ENCODE measurements around the gene DPAGT1. TPM values are rescaled to one million over a fixed set of nuclear protein-coding genes. Genes with fewer than 3 reads are reported as not detected.
"Not testable (repeated sequence)": the region's sequence is repeated elsewhere in the genome, so short reads cannot be mapped to it uniquely, and the experiment has no call there.

The DPAGT1 gene
- total RNA-seq, 5 donors from 2014 or later (not counting 1 experiment from before 2014, with no cell fraction given), result 21.7 to 54.2 (median 43.9) TPM

DNA sequence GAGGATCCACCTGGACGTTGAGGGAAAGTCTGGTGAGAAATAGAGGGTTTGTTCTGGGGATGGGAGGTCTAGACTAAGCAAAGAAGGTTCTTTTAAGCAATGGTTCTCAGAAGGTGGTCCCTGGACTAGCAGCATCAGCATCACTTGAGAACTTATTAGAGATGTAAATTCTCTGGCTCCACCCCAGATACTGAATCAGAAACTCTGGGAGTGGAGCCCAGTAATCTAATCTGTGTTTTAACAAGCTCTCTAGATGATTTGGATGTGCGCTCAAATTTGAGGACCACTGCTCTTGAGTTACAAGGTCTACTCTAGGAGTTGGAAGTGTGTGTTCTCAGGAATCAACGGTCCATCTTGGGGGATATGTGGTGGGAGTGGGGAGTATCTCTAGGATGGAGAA lies 43.9 kb upstream of the DPAGT1 start:
- no peak for DNase-seq
- H3K4me1 Mint-ChIP-seq, result peaks cover 10 to 15% (median 13%) of the 10 kb centered on the region in 3 donors
- no peaks in the 10 kb centered on the region for H3K36me3 Mint-ChIP-seq
- ATAC-seq (replicated peaks in 1 of 4), result no peak
- H3K4me1 ChIP-seq (ENCODE audit: control insufficient read depth in 1 of 2, extremely low read depth in 1 of 2, insufficient read depth in 2 of 2, low read length in 2 of 2), result peaks cover 0 to 21% of the 10 kb centered on the region in 2 experiments
- H3K9me3 Mint-ChIP-seq, result no peaks in the 10 kb centered on the region
- H3K27me3 Mint-ChIP-seq, result peaks cover 28 to 47% of the 10 kb centered on the region in 2 donors
- no peak overlapping the region for H3K27ac ChIP-seq (ENCODE audit: low read length)
- no peak overlapping the region for H3K27ac Mint-ChIP-seq
- no peak overlapping the region for H3K4me3 Mint-ChIP-seq
- H3K9me3 ChIP-seq, result no peaks in the 10 kb centered on the region
- ChIA-PET CTCF (interaction anchor here in 1 of 2 donors (0.7 kb wide), 1 partner anchor 50 kb away, joined by 3 read pairs; no protein-coding TSS in a partner anchor), POLR2A (interaction anchor here in 1 of 2 donors (0.6 kb wide), 1 partner anchor 21 kb away, joined by 6 read pairs; no protein-coding TSS in a partner anchor)
- no peak overlapping the region for H3K4me3 ChIP-seq (ENCODE audit: control insufficient read depth in 1 of 2, extremely low read depth in 1 of 2, low read length in 1 of 2)
- H3K36me3 ChIP-seq (ENCODE audit: control insufficient read depth in 2 of 2, extremely low read depth in 1 of 2, insufficient read depth in 1 of 2, low read length in 1 of 2), result no peaks in the 10 kb centered on the region
- WGBS (ENCODE audit: insufficient coverage), result 68% methylated on average over 3 of the region's 3 CpGs
- H3K27me3 ChIP-seq (replicated peaks in 1 of 2; ENCODE audit: control insufficient read depth in 2 of 2, extremely low read depth in 1 of 2, insufficient read depth in 2 of 2, low read length in 1 of 2), result peaks cover 0 to 68% of the 10 kb centered on the region in 2 experiments

DNA sequence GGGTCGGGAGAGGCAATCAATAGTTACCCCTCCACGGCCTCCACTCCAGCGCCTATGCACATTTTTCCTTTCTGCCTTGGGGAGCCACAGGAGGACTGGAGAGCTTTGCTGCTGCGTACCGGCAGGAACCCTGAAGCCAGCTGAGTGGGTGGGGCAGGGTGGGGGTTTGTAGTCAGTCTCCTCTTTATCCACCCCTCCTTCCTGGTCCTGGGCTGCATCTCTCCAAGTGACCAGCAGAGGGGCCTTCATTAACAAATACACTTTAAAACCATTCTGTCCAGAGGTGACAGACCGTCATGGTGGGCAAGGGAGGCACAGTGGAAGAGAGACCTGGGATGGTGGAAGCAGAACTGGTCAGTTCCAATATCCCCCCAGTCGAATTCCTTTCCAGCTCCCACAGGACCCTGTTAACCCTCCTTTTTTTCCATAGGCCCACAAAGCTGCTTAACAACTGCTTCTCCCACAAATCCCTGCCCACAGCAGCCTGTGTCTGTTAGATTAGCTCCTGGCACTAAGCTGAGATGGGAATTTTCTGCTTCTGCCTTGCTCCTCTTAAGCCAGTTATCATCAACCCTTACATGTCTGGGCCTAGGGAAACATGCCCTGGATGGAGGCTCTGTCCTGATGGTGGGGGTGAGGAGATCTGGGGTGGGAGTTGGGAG lies 43.3 kb upstream of the DPAGT1 start:
- Mint-ChIP-seq H3K27ac (no peak overlapping the region), H3K27me3 (peaks cover 28 to 49% of the 10 kb centered on the region in 2 donors), H3K36me3 (no peaks in the 10 kb centered on the region), H3K4me3 (no peak overlapping the region), H3K4me1 (peaks cover 10 to 15% (median 13%) of the 10 kb centered on the region in 3 donors), H3K9me3 (no peaks in the 10 kb centered on the region)
- ATAC-seq (replicated peaks in 1 of 4), result no peak
- ChIA-PET CTCF (interaction anchor here (0.6 to 0.7 kb wide), 2 partner anchors 35 to 51 kb away, joined by 3 to 6 read pairs; no protein-coding TSS in a partner anchor), POLR2A (interaction anchor here in 1 of 2 donors (0.6 kb wide), 1 partner anchor 803 kb away, joined by 3 read pairs; no protein-coding TSS in a partner anchor)
- Histone ChIP-seq H3K36me3 (ENCODE audit: control insufficient read depth in 2 of 2, extremely low read depth in 1 of 2, insufficient read depth in 1 of 2, low read length in 1 of 2) (no peaks in the 10 kb centered on the region), H3K27ac (ENCODE audit: low read length) (no peak overlapping the region), H3K4me1 (ENCODE audit: control insufficient read depth in 1 of 2, extremely low read depth in 1 of 2, insufficient read depth in 2 of 2, low read length in 2 of 2) (peaks cover 0 to 21% of the 10 kb centered on the region in 2 experiments), H3K27me3 (replicated peaks in 1 of 2; ENCODE audit: control insufficient read depth in 2 of 2, extremely low read depth in 1 of 2, insufficient read depth in 2 of 2, low read length in 1 of 2) (peaks cover 0 to 65% of the 10 kb centered on the region in 2 experiments), H3K4me3 (ENCODE audit: control insufficient read depth in 1 of 2, extremely low read depth in 1 of 2, low read length in 1 of 2) (no peak overlapping the region), H3K9me3 (no peaks in the 10 kb centered on the region)
- DNase-seq, result peak in 10 of 35 experiments; percentile 10 to 40 (median 16)
- WGBS (ENCODE audit: insufficient coverage), result 33% methylated on average over 2 of the region's 7 CpGs

DNA sequence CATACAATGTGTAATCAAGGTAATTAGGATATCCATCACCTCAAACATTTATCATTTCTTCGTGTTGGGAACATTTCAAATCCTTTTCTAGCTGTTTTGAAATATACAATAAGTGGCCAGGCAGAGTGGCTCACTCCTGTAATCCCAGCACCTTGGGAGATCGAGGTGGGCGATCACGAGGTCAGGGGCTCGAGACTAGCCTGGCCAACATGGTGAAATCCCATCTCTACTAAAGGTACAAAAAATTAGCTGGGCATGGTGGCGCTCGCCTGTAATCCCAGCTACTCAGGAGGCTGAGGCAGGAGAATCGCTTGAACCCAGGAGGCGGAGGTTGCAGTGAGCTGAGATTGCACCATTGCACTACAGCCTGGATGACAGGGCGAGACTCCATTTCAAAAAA lies 37.6 kb upstream of the DPAGT1 start:
- H3K4me3 ChIP-seq (ENCODE audit: control insufficient read depth in 1 of 2, extremely low read depth in 1 of 2, low read length in 1 of 2); H3K27ac ChIP-seq (ENCODE audit: low read length); H3K4me1 ChIP-seq (ENCODE audit: control insufficient read depth in 1 of 2, extremely low read depth in 1 of 2, insufficient read depth in 2 of 2, low read length in 2 of 2); ATAC-seq (replicated peaks in 1 of 4); H3K36me3 ChIP-seq (ENCODE audit: control insufficient read depth in 2 of 2, extremely low read depth in 1 of 2, insufficient read depth in 1 of 2, low read length in 1 of 2); H3K4me3 Mint-ChIP-seq; CTCF ChIA-PET; POLR2A ChIA-PET; H3K9me3 ChIP-seq; DNase-seq; H3K27ac Mint-ChIP-seq; H3K36me3 Mint-ChIP-seq; H3K4me1 Mint-ChIP-seq; H3K9me3 Mint-ChIP-seq: not testable (repeated sequence)
- peaks cover 5 to 22% of the 10 kb centered on the region in 2 donors for H3K27me3 Mint-ChIP-seq
- peaks cover 0 to 23% of the 10 kb centered on the region in 2 experiments for H3K27me3 ChIP-seq (replicated peaks in 1 of 2; ENCODE audit: control insufficient read depth in 2 of 2, extremely low read depth in 1 of 2, insufficient read depth in 2 of 2, low read length in 1 of 2)
- 94% methylated on average over 6 of the region's 10 CpGs for whole genome bisulfite sequencing (ENCODE audit: insufficient coverage)

DNA sequence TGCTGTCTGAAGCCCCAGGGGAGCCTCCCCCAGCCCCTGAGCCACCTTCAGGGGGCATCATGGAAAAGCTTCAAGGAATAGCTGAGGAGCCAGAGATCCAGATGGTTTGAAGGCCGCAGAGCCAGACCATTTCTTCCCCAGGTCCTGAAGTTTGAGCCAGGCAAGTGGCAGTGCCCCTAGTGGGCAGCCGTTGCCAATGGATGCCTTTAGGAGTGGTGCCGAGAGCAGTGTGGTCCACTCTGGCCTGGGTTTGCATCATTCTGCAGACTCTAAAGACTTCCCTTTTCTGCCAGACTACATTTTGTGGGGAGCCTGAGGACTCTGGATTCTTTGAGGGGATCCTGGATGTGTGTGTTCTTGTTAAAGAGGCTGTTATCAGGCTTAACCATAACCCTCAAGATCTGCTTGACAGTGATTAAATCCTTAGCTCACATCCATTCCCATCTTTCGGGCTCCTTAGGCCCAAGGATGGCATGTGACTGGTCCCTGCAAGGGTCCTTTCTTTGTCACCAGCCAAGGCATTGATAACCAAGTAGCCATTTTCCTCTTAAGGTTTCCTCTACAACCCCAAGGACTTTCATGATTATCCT lies 32.8 kb upstream of the DPAGT1 start:
- no peak overlapping the region for H3K27ac ChIP-seq (ENCODE audit: low read length)
- no peaks in the 10 kb centered on the region for H3K9me3 ChIP-seq
- no peaks in the 10 kb centered on the region for H3K9me3 Mint-ChIP-seq
- WGBS (ENCODE audit: insufficient coverage), result 96% methylated on average over 2 of the region's 4 CpGs
- no peaks in the 10 kb centered on the region for H3K4me1 ChIP-seq (ENCODE audit: control insufficient read depth in 1 of 2, extremely low read depth in 1 of 2, insufficient read depth in 2 of 2, low read length in 2 of 2)
- no peak overlapping the region for H3K4me3 Mint-ChIP-seq
- no peaks in the 10 kb centered on the region for H3K27me3 ChIP-seq (replicated peaks in 1 of 2; ENCODE audit: control insufficient read depth in 2 of 2, extremely low read depth in 1 of 2, insufficient read depth in 2 of 2, low read length in 1 of 2)
- peaks cover 0 to 3% (median 2%) of the 10 kb centered on the region in 3 donors for H3K4me1 Mint-ChIP-seq
- H3K4me3 ChIP-seq (ENCODE audit: control insufficient read depth in 1 of 2, extremely low read depth in 1 of 2, low read length in 1 of 2), result no peak overlapping the region
- ChIA-PET POLR2A (no interaction called here), CTCF (no interaction called here)
- ATAC-seq (replicated peaks in 1 of 4) (peak in 2 of 4 experiments; percentile 16 to 42), DNase-seq (no peak)
- H3K36me3 Mint-ChIP-seq, result peaks cover 44% of the 10 kb centered on the region
- H3K27me3 Mint-ChIP-seq, result peaks cover 0 to 8% of the 10 kb centered on the region in 2 donors
- peaks cover 24 to 50% of the 10 kb centered on the region in 2 donors for H3K36me3 ChIP-seq (ENCODE audit: control insufficient read depth in 2 of 2, extremely low read depth in 1 of 2, insufficient read depth in 1 of 2, low read length in 1 of 2)
- no peak overlapping the region for H3K27ac Mint-ChIP-seq

DNA sequence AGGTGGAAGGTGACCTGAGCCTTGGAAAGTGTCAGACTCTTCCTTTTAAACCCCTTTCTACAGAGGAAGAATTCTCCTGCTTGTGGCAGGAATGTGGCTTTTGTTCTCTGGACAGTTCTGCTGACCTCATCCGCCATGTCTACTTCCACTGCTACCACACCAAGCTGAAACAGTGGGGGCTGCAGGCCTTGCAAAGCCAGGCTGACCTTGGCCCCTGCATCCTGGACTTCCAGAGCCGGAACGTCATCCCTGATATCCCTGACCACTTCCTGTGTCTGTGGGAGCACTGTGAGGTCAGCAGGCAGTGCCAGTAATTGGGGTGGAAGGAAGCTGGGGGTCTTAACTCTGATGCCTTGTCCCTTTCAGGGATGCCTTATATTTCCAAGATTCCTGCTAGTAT lies 29.0 kb upstream of the DPAGT1 start:
- Mint-ChIP-seq H3K4me3 (no peak overlapping the region), H3K27ac (no peak overlapping the region), H3K4me1 (peaks cover 0 to 14% (median 10%) of the 10 kb centered on the region in 3 donors), H3K36me3 (peaks cover 44% of the 10 kb centered on the region), H3K9me3 (no peaks in the 10 kb centered on the region), H3K27me3 (no peaks in the 10 kb centered on the region)
- ATAC-seq (replicated peaks in 1 of 4) (no peak), DNase-seq (no peak)
- WGBS (ENCODE audit: insufficient coverage), result 86% methylated on average over 1 of the region's 3 CpGs
- CTCF ChIA-PET, result interaction anchor here in 1 of 2 donors (0.6 to 0.7 kb wide), 3 partner anchors 45 to 954 kb away, joined by 3 to 4 read pairs (median 3); partner anchors contain the start of gene SCN2B
- Histone ChIP-seq H3K36me3 (ENCODE audit: control insufficient read depth in 2 of 2, extremely low read depth in 1 of 2, insufficient read depth in 1 of 2, low read length in 1 of 2) (peaks cover 26 to 68% of the 10 kb centered on the region in 2 donors), H3K4me1 (ENCODE audit: control insufficient read depth in 1 of 2, extremely low read depth in 1 of 2, insufficient read depth in 2 of 2, low read length in 2 of 2) (no peaks in the 10 kb centered on the region), H3K27me3 (replicated peaks in 1 of 2; ENCODE audit: control insufficient read depth in 2 of 2, extremely low read depth in 1 of 2, insufficient read depth in 2 of 2, low read length in 1 of 2) (no peaks in the 10 kb centered on the region), H3K27ac (ENCODE audit: low read length) (no peak overlapping the region), H3K9me3 (no peaks in the 10 kb centered on the region), H3K4me3 (ENCODE audit: control insufficient read depth in 1 of 2, extremely low read depth in 1 of 2, low read length in 1 of 2) (no peak overlapping the region)
- POLR2A ChIA-PET, result interaction anchor here in 1 of 2 donors (0.5 kb wide), 1 partner anchor 15 kb away, joined by 8 read pairs; no protein-coding TSS in a partner anchor

DNA sequence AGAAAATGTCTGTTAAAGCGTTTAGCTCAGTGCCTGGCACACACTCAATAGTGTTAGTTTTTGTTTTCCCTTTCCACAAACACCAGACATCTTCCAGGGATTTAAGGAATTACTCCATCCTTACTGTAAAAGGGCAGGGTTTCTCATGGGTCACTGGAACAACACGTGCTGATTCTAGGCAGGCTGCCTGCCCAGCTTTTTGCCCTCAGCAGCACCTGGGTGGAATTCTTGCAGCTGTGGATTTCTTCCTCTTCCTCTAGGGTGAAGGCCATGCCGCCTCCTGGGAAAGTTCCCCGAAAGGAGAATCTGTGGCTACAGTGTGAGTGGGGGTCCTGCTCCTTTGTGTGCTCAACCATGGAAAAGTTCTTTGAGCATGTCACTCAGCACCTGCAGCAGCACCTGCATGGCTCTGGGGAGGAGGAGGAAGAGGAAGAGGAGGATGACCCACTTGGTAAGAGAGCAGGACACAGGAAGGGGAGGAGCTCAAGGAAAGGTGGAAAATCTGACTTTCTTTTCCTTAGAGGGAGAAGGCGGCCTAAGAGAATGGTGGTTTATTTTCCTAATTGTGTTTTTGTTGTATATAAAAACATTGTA lies 25.1 kb upstream of the DPAGT1 start:
- H3K36me3 Mint-ChIP-seq, result peaks cover 33% of the 10 kb centered on the region
- H3K4me3 Mint-ChIP-seq, result no peak overlapping the region
- Histone ChIP-seq H3K36me3 (ENCODE audit: control insufficient read depth in 2 of 2, extremely low read depth in 1 of 2, insufficient read depth in 1 of 2, low read length in 1 of 2) (peaks cover 12 to 60% of the 10 kb centered on the region in 2 donors), H3K4me1 (ENCODE audit: control insufficient read depth in 1 of 2, extremely low read depth in 1 of 2, insufficient read depth in 2 of 2, low read length in 2 of 2) (peaks cover 8 to 14% of the 10 kb centered on the region in 2 experiments), H3K9me3 (no peaks in the 10 kb centered on the region), H3K27ac (ENCODE audit: low read length) (no peak overlapping the region), H3K27me3 (replicated peaks in 1 of 2; ENCODE audit: control insufficient read depth in 2 of 2, extremely low read depth in 1 of 2, insufficient read depth in 2 of 2, low read length in 1 of 2) (no peaks in the 10 kb centered on the region), H3K4me3 (ENCODE audit: control insufficient read depth in 1 of 2, extremely low read depth in 1 of 2, low read length in 1 of 2) (no peak overlapping the region)
- DNase-seq, result no peak
- ChIA-PET CTCF (no interaction called here), POLR2A (interaction anchor here in 1 of 2 donors (0.6 to 0.7 kb wide), 3 partner anchors 11 to 599 kb away, joined by 4 to 8 read pairs (median 6); no protein-coding TSS in a partner anchor)
- peaks cover 27 to 39% (median 33%) of the 10 kb centered on the region in 3 donors for H3K4me1 Mint-ChIP-seq
- H3K27me3 Mint-ChIP-seq, result no peaks in the 10 kb centered on the region
- H3K9me3 Mint-ChIP-seq, result no peaks in the 10 kb centered on the region
- no peak for ATAC-seq (replicated peaks in 1 of 4)
- 100% methylated on average over 1 of the region's 5 CpGs for WGBS (ENCODE audit: insufficient coverage)
- H3K27ac Mint-ChIP-seq, result peak overlapping the region; percentile 69 to 72
